GM12892 (cell line): ENCODE data around the gene PRPF8.

Source experiments
- POLR2A ChIP-seq: IDR thresholded peaks from 2 replicates; pipeline ENCODE4 v1.6.1; 2011; ENCODE audit warnings: low read depth, low read length, control low read depth
- POLR2AphosphoS5 ChIP-seq: IDR thresholded peaks from 2 replicates; pipeline ENCODE4 v1.6.1; 2011; ENCODE audit warnings: low read depth, low read length, control low read depth

DNA sequence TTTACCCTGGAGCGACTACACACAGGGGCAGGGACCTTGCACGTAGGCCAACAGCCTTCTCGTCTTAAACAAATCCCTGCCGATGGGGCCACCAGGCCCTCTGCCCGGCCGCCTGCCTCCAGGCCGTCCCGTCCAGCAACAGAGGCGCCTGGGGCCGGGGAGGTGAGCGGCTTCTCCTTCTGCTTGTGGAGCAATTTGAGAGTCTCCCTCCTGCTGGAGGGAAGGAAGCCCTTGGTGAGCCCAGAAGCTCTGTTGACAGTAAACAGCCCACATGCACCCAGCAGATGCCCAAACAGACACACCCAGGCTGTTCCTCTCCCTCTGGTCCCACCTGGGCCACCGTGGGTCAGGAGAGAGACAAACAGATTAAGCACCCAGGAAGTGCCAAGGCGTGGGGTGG, 64.2 kb downstream of the PRPF8 start:
- no peak for TF ChIP-seq POLR2A
- no peak for TF ChIP-seq POLR2AphosphoS5
